HG03469 (cell line): ENCODE data around the gene ELF5.

ENCODE experiments used
- ATAC-seq: cut with Tn5 transposase; IDR thresholded peaks from one replicate; pipeline ENCODE4 v1.9.1; 2021; ENCODE audit warnings: mild to moderate bottlenecking, moderate library complexity, moderate number of reproducible peaks; ENCODE audit not compliant: unreplicated experiment

The ELF5 gene

DNA sequence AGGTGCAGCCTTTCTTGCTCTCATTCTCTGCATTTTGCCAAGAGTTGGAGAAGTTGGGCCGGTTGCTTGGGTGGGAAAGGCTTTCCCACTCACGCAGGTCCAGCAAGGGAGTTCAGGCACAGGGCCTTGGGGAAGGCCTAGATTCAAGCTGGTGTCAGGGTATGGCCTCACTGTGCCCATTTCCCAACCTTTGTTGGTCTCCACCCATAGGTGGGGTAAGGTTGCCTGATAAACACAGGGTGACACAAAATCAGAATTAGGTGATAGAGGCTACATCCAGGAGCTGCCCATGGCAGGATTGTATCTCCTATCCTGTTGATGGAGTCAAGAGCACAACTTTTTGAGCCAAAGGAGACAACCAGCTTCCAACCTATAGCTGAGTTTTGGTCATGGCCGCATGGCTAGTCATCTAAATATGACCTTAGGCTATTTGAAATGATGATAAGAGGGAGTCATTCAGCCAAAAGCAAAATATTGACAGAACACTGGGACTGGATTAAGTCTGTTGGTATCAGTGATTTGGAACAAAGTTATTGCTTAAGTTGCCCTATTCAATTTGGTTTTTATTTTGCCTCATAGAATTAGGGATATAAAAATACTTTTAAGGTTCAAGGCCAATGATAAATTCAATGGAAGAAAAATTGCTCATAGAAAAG is 54.0 kb downstream of the ELF5 start:
- ATAC-seq: no peak

DNA sequence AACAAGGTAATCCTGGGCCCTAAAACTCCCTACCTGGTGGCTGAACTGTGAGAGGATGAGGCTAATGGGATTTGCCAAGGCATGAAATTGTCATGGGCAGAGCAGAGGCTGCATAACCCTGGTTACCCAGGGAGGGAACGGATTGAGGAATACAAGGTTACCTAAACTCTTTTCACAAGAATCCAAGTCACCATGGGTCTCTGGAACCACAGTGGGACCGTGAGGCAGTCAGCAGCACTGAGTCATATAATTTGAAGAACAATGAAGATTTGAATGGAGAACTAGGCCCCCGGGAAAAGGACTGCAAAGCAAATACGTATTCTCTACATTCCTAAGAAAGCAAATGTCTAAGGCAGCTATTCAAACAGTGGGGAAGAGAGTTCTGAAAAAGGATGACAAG is 55.1 kb downstream of the ELF5 start:
- no peak for ATAC-seq

DNA sequence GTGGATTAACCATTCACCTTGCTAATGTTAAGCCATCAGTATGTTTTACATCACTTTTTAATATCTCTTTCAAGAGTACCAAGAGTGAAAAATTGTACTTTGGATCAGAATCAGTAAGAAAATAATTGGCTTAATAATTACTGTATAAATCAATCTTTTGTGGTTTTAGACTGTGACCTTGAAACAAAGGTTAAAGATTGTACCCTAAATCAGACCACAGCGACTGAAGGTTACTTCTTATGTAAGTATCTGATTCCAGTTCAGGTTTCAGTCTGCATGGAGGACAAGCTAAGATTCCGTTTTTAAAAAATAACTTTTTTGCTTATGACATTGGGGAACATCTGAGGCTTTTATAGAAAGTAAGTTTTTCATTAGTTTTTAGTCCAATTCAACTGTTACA is 56.0 kb downstream of the ELF5 start:
- ATAC-seq: no peak

DNA sequence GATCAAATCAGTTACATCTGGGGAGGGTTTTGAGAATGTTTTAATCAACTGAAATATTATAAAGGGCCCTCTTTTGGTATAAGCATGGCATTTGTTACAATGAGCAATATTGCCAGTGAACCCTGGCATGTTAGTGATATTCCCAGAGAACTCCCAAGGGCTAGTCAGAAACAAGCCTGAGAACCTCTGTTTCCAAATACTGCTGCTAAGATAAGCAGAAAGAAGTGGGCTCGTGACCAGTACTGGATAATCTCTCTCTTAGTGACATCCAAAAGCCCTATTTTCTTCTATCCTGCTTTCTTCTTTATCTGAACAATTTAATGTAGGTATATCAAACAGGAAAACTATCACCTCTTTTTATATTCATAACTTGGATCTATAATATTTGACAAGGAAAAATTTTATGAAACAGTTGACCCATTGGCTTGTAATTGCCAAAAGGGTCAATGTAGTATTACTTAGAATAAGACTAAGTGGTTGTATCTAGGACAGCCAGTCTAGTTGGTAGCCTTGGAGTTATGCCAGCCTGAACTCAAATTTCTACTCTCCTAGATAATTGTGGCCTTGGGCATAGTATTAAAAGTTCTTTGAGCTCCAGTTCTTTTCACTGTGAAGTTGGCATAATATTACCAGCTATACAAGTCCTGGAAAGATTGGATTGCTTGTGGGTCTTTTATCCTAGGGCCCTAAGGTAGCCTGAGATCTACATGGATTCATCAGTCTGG is 59.1 kb downstream of the ELF5 start:
- no peak for ATAC-seq

DNA sequence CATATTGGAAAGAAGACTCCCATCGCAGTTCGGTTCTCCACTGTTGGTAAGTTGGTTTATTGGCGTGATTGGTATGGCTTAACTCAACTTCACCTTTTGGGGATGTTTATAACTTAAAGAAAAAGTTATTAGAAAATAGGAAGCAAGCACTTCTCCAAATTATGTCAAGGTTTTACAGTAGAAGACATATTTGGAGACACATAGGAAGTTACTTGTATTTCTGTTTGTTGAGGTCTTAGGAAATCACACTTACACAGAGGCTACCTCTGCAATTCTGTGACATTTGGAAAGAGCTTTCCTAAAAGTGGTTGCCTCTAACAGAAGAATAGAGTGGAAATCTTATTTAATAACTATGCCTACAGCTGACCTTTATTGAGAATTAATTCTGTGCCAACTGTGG is 62.5 kb downstream of the ELF5 start:
- ATAC-seq: no peak

DNA sequence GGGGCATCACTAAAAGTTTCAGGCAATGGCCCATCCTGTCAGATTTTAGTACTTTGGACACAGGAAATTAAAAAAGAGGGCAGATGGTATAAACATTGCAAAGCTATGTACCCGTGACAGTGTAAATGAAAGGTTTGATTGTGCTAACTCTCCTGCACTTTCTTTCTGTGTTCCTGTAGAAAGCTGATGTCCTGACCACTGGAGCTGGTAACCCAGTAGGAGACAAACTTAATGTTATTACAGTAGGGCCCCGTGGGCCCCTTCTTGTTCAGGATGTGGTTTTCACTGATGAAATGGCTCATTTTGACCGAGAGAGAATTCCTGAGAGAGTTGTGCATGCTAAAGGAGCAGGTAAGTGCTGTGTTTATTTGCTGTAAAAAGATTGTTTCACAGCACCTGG is 64.6 kb downstream of the ELF5 start:
- ATAC-seq: no peak

DNA sequence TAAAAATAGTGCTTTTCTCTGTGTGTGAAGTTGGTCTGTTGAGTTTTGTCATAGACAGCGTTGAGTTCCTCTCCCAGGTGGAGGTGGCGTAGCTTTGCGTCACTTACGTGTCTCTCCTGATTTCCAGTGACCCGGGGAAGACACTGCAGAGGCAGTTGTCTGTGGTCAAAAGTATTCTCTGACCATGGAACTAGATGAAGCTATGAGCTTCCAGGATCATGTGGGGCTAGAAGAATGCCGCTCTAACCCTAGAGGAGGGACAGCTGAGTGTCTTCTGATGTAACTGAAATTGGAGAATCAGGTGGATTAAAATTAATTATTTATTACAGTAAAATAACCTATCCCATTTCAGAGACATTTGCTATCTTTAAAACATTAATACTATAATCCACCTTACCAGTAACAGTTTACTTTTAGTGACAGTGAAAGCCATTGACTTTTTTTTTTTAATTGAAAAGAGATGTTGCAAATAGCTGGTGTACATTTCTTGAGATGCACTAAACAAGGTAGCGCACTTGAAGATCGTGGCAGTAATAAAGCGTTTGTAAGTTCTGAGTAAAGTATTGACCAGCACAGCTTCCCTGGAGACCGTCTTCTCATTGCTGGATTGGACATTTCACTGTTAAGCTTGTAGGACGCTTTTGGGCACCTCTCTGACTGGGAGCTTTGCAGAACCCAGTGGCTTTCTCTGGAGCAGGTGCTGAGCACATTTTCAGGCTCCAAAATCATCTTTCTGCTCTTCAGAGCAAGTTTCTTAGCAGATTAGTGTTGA is 65.2 kb downstream of the ELF5 start:
- ATAC-seq: no peak

DNA sequence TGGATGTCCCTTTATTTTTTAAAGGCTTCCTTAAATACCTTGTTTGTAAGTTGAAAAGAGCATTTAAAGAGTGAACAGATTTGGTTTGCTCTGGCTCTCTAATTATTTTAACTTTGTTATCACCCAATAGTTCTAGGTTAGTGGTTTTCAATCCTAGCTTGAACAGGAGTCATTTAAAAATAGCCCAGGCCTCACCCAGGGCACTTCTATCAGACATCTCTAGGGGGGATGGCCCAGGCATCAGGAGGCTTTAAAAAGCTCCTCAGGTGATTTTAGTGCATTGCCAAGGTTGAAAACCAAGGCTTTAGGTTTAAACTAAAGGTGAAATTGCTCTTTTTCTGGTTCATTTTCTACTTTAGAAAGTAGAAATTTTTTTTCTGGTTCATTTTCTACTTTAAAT is 66.5 kb downstream of the ELF5 start:
- no peak for ATAC-seq

DNA sequence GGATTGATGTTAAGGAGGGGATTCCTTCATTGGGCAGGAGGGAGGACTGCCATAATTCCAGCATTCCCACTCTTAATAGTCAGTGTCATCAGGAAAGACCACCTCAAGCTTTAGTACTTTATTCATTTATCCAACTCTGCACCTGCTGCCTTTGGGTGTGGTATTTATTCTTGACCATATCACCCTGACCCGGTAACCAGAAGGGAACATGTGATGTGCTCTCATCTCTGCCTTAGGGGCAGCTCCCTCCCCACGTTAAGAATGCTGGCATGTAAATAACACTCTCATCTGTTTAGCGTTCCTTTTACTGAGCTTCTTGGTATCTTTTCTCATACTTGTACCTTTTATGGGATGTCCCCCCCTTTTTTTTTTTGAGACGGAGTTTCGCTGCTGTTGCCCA is 67.2 kb downstream of the ELF5 start:
- ATAC-seq: no peak

DNA sequence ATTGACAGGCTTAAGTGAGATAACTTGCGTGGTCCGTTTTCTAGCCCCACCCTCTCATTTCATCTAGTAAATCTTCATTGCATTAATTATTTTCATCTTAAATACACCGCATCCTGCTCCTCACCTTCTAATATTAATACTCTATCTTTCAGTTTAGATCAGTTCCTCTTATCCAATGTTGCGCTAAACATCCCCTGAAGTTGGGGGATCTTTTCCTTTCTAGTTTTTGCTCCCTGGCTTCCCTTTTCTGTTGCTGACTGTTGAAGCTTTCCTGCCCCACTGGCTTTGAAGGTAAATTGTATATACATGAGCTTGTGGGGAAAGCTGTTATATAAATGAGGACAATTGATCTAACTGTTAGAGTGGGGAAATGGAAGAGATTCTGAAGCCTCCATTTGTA is 67.6 kb downstream of the ELF5 start:
- ATAC-seq: no peak

DNA sequence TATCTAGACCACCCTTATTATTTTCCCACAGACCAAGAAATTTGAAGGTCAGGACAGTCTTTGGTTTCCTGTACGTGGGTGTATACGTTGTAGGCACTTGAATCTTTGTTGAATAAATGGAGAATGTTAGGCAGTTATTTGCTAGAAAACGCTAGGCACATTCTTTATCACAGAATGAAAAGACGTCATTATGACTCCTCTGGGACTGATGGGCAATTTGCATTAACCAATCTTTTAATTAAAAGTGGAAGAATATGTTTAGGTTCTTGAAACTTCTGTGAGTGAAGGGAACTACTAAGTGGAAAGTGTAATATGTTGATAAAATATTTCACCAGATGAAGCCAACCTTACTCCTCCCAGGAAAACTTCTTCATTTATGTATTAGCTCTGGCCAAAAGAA is 69.2 kb downstream of the ELF5 start:
- ATAC-seq: no peak

DNA sequence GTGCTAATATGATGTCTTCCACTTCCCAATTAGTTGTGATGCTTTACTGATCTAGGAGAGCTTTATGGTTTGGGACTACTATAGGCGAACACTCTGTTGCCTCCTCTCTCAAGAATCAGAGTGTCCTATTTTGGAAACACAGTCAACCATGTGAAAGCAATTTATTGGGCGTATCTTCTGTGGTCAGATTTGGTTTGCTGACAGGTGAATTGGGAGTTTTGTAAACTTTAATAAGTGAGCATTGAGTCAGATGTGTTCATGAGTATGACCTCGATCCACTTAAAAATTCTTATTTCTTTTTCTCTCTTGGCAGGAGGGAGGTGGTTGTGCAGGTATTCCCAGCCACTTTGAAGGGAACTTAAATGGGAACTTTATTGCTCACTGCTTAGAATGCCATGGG is 70.5 kb downstream of the ELF5 start:
- no peak for ATAC-seq

DNA sequence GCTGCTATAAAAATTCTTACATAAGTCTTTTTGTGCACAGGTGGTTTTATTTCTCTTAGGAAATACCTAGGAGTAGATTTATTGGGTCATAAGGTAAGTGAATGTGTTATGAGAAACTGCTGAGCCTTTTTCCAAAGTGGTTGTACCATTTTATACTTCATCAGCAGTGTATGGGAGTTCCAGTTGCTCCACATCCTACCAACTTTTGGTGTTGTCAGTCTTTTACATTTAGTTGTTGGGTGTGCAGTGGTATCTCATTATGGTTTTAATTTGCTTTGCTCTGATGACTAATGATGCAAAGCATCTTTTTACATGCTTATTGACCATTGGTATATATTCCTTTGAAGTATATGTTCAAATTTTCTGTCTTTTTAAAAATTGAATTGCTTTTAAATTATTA is 71.8 kb downstream of the ELF5 start:
- ATAC-seq: no peak

DNA sequence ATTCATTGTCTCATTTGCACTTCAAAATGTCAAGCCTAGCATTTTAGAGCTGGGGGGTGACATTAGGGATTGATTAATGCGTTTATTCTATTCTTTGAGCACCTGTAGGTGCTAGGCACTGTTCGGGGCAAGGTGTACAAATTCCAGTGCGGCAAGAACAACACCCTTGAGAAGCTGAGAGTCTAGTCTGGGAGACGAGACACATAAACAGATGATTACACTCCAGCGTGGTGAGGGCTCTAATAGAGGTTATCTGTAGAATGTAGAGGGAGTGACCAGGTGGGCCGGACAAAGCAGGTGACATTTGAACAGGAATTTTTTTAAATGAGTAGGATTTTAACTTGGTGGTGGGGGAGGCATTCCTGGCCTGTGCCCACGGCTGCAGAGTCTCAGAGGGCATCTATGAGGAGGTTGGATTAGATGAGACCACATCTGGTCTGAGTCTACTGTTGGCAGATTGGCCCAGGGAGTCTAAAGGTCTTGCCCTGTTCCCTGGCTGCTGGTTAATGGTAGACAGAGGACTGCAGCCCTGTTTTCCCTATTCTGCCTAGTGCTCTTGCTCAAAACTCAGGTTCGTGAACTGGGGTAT is 73.9 kb downstream of the ELF5 start:
- ATAC-seq: no peak

DNA sequence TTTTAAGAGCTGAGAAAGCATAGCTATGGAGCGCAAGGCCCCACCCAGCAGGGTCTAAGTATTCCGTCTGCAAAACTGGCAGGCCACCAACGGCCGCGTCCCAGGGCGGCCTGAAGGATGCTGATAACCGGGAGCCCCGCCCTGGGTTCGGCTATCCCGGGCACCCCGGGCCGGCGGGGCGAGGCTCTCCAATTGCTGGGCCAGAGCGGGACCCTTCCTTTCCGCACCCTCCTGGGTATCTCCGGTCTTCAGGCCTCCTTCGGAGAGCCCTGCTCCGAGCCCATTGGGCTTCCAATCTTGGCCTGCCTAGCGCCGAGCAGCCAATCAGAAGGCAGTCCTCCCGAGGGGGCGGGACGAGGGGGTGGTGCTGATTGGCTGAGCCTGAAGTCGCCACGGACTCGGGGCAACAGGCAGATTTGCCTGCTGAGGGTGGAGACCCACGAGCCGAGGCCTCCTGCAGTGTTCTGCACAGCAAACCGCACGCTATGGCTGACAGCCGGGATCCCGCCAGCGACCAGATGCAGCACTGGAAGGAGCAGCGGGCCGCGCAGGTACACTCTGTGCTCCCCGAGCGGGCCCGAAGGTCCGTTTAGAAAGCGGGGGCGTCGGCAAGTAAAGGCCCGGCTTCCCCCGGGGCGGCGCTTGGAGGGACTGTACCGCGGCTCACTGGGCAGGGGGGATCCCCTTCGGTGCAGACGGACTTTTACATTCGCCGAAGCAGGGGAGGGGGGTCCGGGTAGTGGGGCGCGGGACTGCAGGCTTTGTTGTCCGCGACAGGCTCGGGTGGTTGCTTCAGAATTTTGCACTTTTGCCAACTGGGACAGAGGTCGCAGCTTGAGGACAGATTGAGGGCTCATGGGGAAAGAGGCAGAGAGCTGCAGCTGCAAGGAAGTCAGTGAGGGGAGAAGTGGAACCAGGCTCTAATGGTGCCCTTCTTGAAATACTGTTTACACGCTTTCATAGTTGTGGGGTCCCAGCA is 74.8 kb downstream of the ELF5 start, which contains the start of gene CAT:
Gene CAT, plus strand, starts transcription at position 406 of the 979 bp plus-strand sequence. Its CDS starts 80 bp downstream, at position 486.
- peak; percentile 94 for ATAC-seq

DNA sequence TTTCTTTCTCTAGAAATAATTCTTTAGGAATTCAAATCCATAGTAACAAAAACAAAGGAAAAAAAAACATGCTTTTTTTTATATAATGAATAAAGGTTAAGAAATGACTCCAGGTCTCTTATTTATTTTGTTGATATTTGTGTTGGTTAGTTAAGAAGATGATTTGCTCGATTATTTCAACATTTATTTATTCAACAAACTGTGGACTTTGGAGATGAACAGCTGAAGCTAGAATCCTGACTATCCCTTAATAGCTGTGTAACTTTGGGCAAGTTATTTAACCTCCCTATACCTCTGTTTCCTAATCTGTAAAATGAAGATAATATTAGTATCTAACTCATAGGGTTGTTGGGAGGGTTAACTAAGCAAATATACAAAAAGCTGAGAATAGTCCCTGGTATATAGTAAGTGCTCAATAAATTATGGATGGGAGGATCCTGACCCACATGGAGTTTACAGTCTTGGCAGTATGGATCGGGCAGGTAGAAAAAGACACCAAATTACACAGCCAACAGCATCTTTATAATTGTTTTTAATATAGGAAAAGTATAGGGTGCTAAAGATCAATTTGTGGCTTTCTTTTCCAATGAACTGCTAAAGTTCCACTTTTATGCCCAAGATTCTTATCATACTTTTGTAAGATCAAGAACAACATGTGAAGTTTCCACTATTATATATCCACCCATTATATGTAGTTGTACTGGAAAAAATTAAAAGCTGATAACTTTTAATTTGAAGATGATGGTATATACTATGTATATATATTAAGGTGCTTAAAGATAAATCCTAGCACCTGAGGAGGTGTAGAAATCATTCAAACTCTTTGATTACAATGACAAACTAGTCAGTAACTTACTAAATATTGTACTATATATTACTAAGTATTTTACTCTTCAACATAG is 76.1 kb downstream of the ELF5 start:
- ATAC-seq: no peak

DNA sequence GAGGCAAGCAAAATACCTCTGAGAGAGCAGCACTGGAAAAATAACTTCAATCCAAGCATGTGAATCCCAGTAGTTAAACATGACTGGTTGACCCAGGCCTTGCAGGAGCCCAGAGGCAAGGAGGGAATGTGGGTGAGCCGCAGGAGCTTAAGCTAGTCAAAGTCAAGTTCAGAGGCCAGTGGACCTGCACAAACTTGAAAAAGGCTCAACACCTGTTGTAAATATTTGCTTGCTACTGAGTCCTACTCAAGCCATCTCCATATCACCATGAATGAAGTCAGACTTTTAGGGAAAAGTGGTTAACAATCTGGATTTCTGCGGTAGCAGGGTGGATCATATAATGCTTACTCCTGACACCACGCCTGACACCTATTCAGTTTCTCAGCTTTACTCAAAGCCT is 79.7 kb downstream of the ELF5 start:
- no peak for ATAC-seq

DNA sequence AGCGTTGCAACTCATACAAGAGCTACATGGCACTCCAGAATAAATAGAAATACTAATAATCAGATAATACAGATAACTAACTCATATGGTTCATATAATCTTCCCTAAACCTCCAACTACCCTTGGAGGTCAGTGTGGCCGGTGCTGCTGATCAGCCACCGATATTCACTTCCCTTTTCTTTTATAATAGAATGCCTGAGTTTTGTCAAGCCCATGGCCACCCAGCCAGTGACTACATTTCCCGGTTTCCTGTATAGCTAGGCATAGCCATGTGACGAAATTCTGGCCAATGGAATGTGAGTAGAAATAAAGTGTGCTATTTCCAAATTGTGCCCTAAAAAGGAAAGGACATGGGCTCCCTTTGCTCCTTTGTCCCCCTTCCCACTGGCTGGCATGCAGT is 80.8 kb downstream of the ELF5 start:
- ATAC-seq: no peak

DNA sequence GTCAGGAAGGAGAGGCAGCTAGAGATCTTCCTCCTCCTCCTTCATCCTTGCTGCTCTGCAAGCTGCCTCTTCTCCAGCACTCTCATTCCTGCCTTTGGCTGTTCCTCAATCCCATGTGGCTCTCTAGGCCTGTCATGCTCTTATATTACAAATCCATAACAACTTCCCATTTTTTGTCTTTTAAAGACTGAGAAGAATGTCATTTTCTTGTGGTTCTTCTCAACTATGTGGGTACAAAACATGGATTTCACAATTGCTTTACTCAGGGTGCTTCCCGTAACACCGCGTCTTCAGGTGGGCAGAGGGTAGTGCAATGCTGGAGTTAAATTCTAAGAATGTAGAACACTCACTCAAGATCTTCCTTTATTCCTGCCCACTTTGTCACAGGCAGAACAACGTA is 81.6 kb downstream of the ELF5 start:
- no peak for ATAC-seq
